IMR-90 (cell line): ENCODE measurements around the gene TIMM17B. TPM values are rescaled to one million over a fixed set of nuclear protein-coding genes. Genes with fewer than 3 reads are reported as not detected.

Experiments
- ATAC-seq: fragments of 200-7000 bp; cut with Tn5 transposase; 2 replicates; pipeline ENCODE4 v1.9.1; 2020; ENCODE audit warnings: low read depth, mild to moderate bottlenecking, moderate library complexity
- BruUV-seq: library from RNA; stranded (reverse); fragments of 400-500 nt; replicated peaks from 2 replicates; lab custom pipeline; 2021; lab: Mats Ljungman, UMichigan
- CTCF ChIA-PET: fragments of 300-600 bp; formaldehyde crosslinking; extraction: SDS; loops from one replicate; lab custom pipeline; 2021; ENCODE audit warnings: antibody characterized with exemption; lab: Yijun Ruan, JAX
- POLR2A ChIA-PET: fragments of 300-600 bp; sonication (Branson Sonifier 250); formaldehyde crosslinking; loops from one replicate; lab custom pipeline; 2022; ENCODE audit warnings: antibody characterized with exemption; ENCODE audit not compliant: unreplicated experiment; lab: Charles Lee
- DNase-seq: peaks from one replicate; pipeline ENCODE4 v3.0.0; 2013
- H2AFZ ChIP-seq: replicated peaks from 2 replicates; pipeline ENCODE3; 2013; ENCODE audit warnings: low read length, mild to moderate bottlenecking; ENCODE audit not compliant: poor library complexity
- H2AK5ac ChIP-seq: 2 replicates; pipeline ENCODE4 v1.6.1; 2013; ENCODE audit warnings: low read depth, low read length, inconsistent platforms
- H2AK9ac ChIP-seq: replicated peaks from 2 replicates; pipeline ENCODE3; 2013; ENCODE audit warnings: mild to moderate bottlenecking, low read depth, low read length, moderate library complexity; ENCODE audit not compliant: poor library complexity
- H2BK120ac ChIP-seq: 2 replicates; pipeline ENCODE4 v1.6.1; 2013; ENCODE audit warnings: low read depth, low read length, inconsistent platforms
- H2BK15ac ChIP-seq: 3 replicates; pipeline ENCODE4 v1.6.1; 2013; ENCODE audit warnings: low read depth, low read length, inconsistent platforms
- H2BK20ac ChIP-seq: 2 replicates; pipeline ENCODE4 v1.6.1; 2013; ENCODE audit warnings: low read depth, mild to moderate bottlenecking, inconsistent platforms, low read length, moderate library complexity
- H2BK5ac ChIP-seq: 2 replicates; pipeline ENCODE4 v1.6.1; 2013; ENCODE audit warnings: mild to moderate bottlenecking, low read depth, low read length, inconsistent platforms; ENCODE audit not compliant: poor library complexity, severe bottlenecking
- H3K14ac ChIP-seq: replicated peaks from 2 replicates; pipeline ENCODE4 v1.6.1; 2013; ENCODE audit warnings: low read depth, low read length, inconsistent platforms
- H3K18ac ChIP-seq: 2 replicates; pipeline ENCODE4 v1.6.1; 2013; ENCODE audit warnings: low read depth, low read length, control low read depth
- H3K23ac ChIP-seq: 2 replicates; pipeline ENCODE4 v1.6.1; 2013; ENCODE audit warnings: low read depth, low read length, inconsistent platforms
- H3K27ac ChIP-seq: 2 replicates; pipeline ENCODE4 v1.5.1; 2013; ENCODE audit warnings: mild to moderate bottlenecking, control low read depth, low read length; ENCODE audit not compliant: insufficient read depth
- H3K27me3 ChIP-seq: 2 replicates; pipeline ENCODE4 v1.6.1; 2013; ENCODE audit warnings: low read length; ENCODE audit not compliant: control insufficient read depth, insufficient read depth
- H3K36me3 ChIP-seq: 2 replicates; pipeline ENCODE4 v1.6.1; 2013; ENCODE audit warnings: low read length, mixed read lengths; ENCODE audit not compliant: control insufficient read depth, insufficient read depth
- H3K4ac ChIP-seq: 2 replicates; pipeline ENCODE4 v1.6.1; 2013; ENCODE audit warnings: low read depth, low read length, inconsistent platforms
- H3K4me1 ChIP-seq: 2 replicates; pipeline ENCODE4 v1.6.1; 2013; ENCODE audit warnings: low read length, mixed read lengths; ENCODE audit not compliant: control insufficient read depth, insufficient read depth
- H3K4me2 ChIP-seq: 2 replicates; pipeline ENCODE4 v1.6.1; 2013; ENCODE audit warnings: low read depth, mild to moderate bottlenecking, control low read depth, low read length, moderate library complexity
- H3K4me3 ChIP-seq: 2 replicates; pipeline ENCODE4 v1.5.1; 2013; ENCODE audit warnings: low read depth, mild to moderate bottlenecking, control low read depth, low read length, moderate library complexity; ENCODE audit not compliant: insufficient read depth
- H3K56ac ChIP-seq: 2 replicates; pipeline ENCODE4 v1.6.1; 2013; ENCODE audit warnings: low read length, inconsistent platforms; ENCODE audit not compliant: insufficient read depth; ENCODE audit errors: extremely low read depth
- H3K79me1 ChIP-seq, 2 experiments: 2 replicates each; pipeline ENCODE4 v1.6.1; 2013; ENCODE audit warnings: low read length in 2 of 2, inconsistent platforms in 1 of 2, low read depth in 1 of 2
- H3K9ac ChIP-seq: 2 replicates; pipeline ENCODE4 v1.6.1; 2013; ENCODE audit warnings: low read depth, low read length, control low read depth
- H3K9me1 ChIP-seq: 2 replicates; pipeline ENCODE4 v1.6.1; 2013; ENCODE audit warnings: low read length, inconsistent platforms; ENCODE audit not compliant: insufficient read depth
- H3K9me3 ChIP-seq: 2 replicates; pipeline ENCODE4 v1.6.1; 2013; ENCODE audit warnings: low read length; ENCODE audit not compliant: control insufficient read depth, insufficient read depth
- H4K20me1 ChIP-seq: 2 replicates; pipeline ENCODE4 v1.6.1; 2013; ENCODE audit warnings: low read length, inconsistent platforms; ENCODE audit not compliant: insufficient read depth
- H4K5ac ChIP-seq: 2 replicates; pipeline ENCODE4 v1.6.1; 2013; ENCODE audit warnings: mild to moderate bottlenecking, low read depth, low read length, control low read depth
- H4K8ac ChIP-seq, 2 experiments: 2 replicates each; pipeline ENCODE4 v1.6.1; 2013; ENCODE audit warnings: low read depth in 2 of 2, low read length in 2 of 2, control low read depth in 1 of 2, inconsistent platforms in 1 of 2
- H4K91ac ChIP-seq: 2 replicates; pipeline ENCODE4 v1.6.1; 2013; ENCODE audit warnings: low read depth, low read length, inconsistent platforms; ENCODE audit not compliant: insufficient read depth
- BHLHE40 ChIP-seq: fragments of 150-350 bp; IDR thresholded peaks from 2 replicates; pipeline ENCODE4 v1.6.1; 2016; ENCODE audit warnings: mild to moderate bottlenecking, low read depth, low read length
- CEBPB ChIP-seq: IDR thresholded peaks from 2 replicates; pipeline ENCODE4 v1.6.1; 2012; ENCODE audit warnings: low read depth, low read length, improper control_type of control experiment
- CHD1 ChIP-seq: IDR thresholded peaks from 2 replicates; pipeline ENCODE4 v1.6.1; 2012; ENCODE audit warnings: low read depth, low read length, improper control_type of control experiment
- CTCF ChIP-seq: conservative IDR thresholded peaks from 2 replicates; pipeline ENCODE4 v1.5.1; 2012; ENCODE audit warnings: mild to moderate bottlenecking, low read depth, low read length, improper control_type of control experiment
- ELK1 ChIP-seq: fragments of 150-350 bp; IDR thresholded peaks from 2 replicates; pipeline ENCODE4 v1.6.1; 2016; ENCODE audit warnings: low read depth, mild to moderate bottlenecking, low read length, moderate library complexity, borderline replicate concordance
- MAFK ChIP-seq: IDR thresholded peaks from 2 replicates; pipeline ENCODE4 v1.6.1; 2012; ENCODE audit warnings: low read depth, low read length, improper control_type of control experiment
- MAZ ChIP-seq: IDR thresholded peaks from 2 replicates; pipeline ENCODE4 v1.6.1; 2012; ENCODE audit warnings: low read depth, mild to moderate bottlenecking, low read length, improper control_type of control experiment, moderate library complexity, borderline replicate concordance
- MXI1 ChIP-seq: IDR thresholded peaks from 2 replicates; pipeline ENCODE4 v1.6.1; 2012; ENCODE audit warnings: low read depth, mild to moderate bottlenecking, low read length, moderate library complexity, borderline replicate concordance
- NFE2L2 ChIP-seq: fragments of 150-350 bp; IDR thresholded peaks from 2 replicates; pipeline ENCODE4 v1.6.1; 2016; ENCODE audit warnings: low read depth, mild to moderate bottlenecking, low read length
- POLR2A ChIP-seq: IDR thresholded peaks from 2 replicates; pipeline ENCODE4 v1.6.1; 2012; ENCODE audit warnings: mild to moderate bottlenecking, low read depth, low read length
- RAD21 ChIP-seq: IDR thresholded peaks from 2 replicates; pipeline ENCODE4 v1.6.1; 2012; ENCODE audit warnings: low read length, improper control_type of control experiment
- RCOR1 ChIP-seq: IDR thresholded peaks from 2 replicates; pipeline ENCODE4 v1.6.1; 2012; ENCODE audit warnings: mild to moderate bottlenecking, low read length, improper control_type of control experiment; ENCODE audit not compliant: insufficient replicate concordance
- SMC3 ChIP-seq: fragments of 150-350 bp; IDR thresholded peaks from 2 replicates; pipeline ENCODE4 v1.6.1; 2016; ENCODE audit warnings: low read depth, mild to moderate bottlenecking, antibody characterized with exemption, low read length, moderate library complexity
- USF2 ChIP-seq: fragments of 150-350 bp; IDR thresholded peaks from 2 replicates; pipeline ENCODE4 v1.6.1; 2017; ENCODE audit warnings: mild to moderate bottlenecking, antibody characterized with exemption, low read length, low read depth
- WGBS, 2 experiments: methylation state at CpG; one replicate each; pipeline versions ENCODE4 v1.1.5 to v1.1.7; 2013; ENCODE audit warnings: missing lambda C conversion rate in 2 of 2; ENCODE audit not compliant: insufficient read length in 1 of 2; ENCODE audit errors: extremely low coverage in 2 of 2; 5-methylcytosine and 5-hydroxymethylcytosine counted together
- dilution Hi-C: fragments of 300-500 bp; cut with HindIII; formaldehyde crosslinking; loops from one replicate; pipeline ENCODE4 v1.14.3; 2018; ENCODE audit warnings: low sequenced_read_pairs; ENCODE audit not compliant: unreplicated experiment
- in situ Hi-C: fragments of 300-500 bp; cut with MboI; formaldehyde crosslinking; loops from 3 replicates; pipeline ENCODE4 v1.14.3; 2019; ENCODE audit warnings: low sequenced_read_pairs, inconsistent platforms, mixed read lengths
- intact Hi-C: fragments of 100-400 bp; cut with micrococcal nuclease; formaldehyde crosslinking; loops from 2 replicates; pipeline ENCODE4 v1.10.0; 2022
- polyA plus RNA-seq, 3 experiments: library from polyadenylated mRNA; depleted of rRNA; stranded (reverse); fragments of >200 nt; gene quantifications; 2 replicates each; pipeline ENCODE4 v1.2.3, GENCODE V29; 2012; ENCODE audit warnings: low replicate concordance in 1 of 3
- total RNA-seq: library from RNA; depleted of rRNA; stranded (reverse); fragments of >200 nt; gene quantifications from 2 replicates; pipeline ENCODE4 v1.2.3, GENCODE V29; 2012

TIMM17B gene
- total and polyA plus RNA-seq, 2 of the 4 experiments (the other 2 are of a cell fraction) = 28.7 to 73.6 TPM

- in situ Hi-C loops = no loop called here
- Histone ChIP-seq H4K5ac (no peak overlapping the region), H4K8ac (no peak overlapping the region), H2BK120ac (no peak overlapping the region), H3K9me1 (no peaks in the 10 kb centered on the region), H3K27ac (no peak overlapping the region), H3K9me3 (no peaks in the 10 kb centered on the region; the same call in 1 of the 2 replicates), H4K91ac (no peak overlapping the region), H2AK9ac (no peak overlapping the region), H3K18ac (no peak overlapping the region), H3K4ac (no peak overlapping the region), H4K20me1 (peaks cover 2% of the 10 kb centered on the region), H3K79me1 (peaks cover 0 to 11% of the 10 kb centered on the region in 2 experiments; a peak in 1 of 4 replicates), H2AFZ (no peak overlapping the region), H3K27me3 (no peaks in the 10 kb centered on the region), H2BK15ac (no peak overlapping the region), H2AK5ac (no peak overlapping the region), H3K14ac (no peak overlapping the region), H3K56ac (no peak overlapping the region), H3K36me3 (peaks cover 21% of the 10 kb centered on the region), H2BK5ac (no peak overlapping the region), H2BK20ac (no peak overlapping the region), H3K23ac (no peak overlapping the region), H3K9ac (no peak overlapping the region), H3K4me1 (no peaks in the 10 kb centered on the region), H3K4me3 (no peak overlapping the region), H3K4me2 (no peak overlapping the region)
- intact Hi-C loops = no loop called here
- WGBS, 2 experiments = 80% methylated on average over 1 of the region's 8 CpGs; no CpG with 5 or more reads in 1 of the 2 experiments
- BruUV-seq = no TSS peak
- CTCF ChIA-PET = no interaction called here
- ATAC-seq (no peak), DNase-seq (no peak)
- dilution Hi-C loops = no loop called here
- no peak for TF ChIP-seq POLR2A
- no peak for TF ChIP-seq RAD21
- TF ChIP-seq BHLHE40 = no peak
- no peak for TF ChIP-seq CHD1
- no peak for TF ChIP-seq NFE2L2
- no peak for TF ChIP-seq ELK1
- TF ChIP-seq MAZ = no peak
- TF ChIP-seq MAFK = no peak
- TF ChIP-seq SMC3 = no peak
- TF ChIP-seq MXI1 = no peak
- no peak for TF ChIP-seq CEBPB
- TF ChIP-seq RCOR1 = no peak
- TF ChIP-seq CTCF = no peak
- TF ChIP-seq USF2 = no peak
- POLR2A ChIA-PET = no interaction called here
Observed at GRCh38 chrX:48904180-48904579, 6.6 kb upstream of the TIMM17B start.
